ENCODE results near the gene RBKS.

The RBKS gene

DNA sequence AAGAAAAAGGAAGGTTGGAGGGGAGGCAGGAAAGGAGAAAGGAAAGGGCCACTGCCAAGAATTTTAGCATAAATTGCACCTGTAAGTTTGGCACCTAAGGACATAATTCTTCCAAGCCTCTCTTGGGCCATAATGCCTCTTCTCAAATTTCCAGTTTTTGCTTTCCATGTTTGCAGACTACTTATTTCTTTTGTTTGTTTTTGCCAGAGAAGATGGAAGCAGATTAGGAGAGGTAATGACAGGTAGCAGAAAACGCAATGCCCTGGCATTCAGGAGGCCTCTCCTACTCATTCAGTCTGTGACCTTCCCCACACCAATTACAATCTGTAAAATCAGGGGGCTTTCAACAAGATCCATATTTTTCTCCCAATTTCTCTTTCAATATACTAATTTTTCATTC lies 61.9 kb downstream of the RBKS start:
- Histone ChIP-seq H3K27ac (no peak overlapping the region), H3K4me2 (no peak overlapping the region), H3K9ac (no peak overlapping the region), H3K79me2 (ENCODE audit: insufficient read depth, low read depth) (no peaks in the 10 kb centered on the region), H3K4me1 (ENCODE audit: low read depth, poor library complexity, severe bottlenecking) (no peaks in the 10 kb centered on the region), H2AFZ (ENCODE audit: low read depth) (no peak overlapping the region), H4K20me1 (ENCODE audit: insufficient read depth) (no peaks in the 10 kb centered on the region), H3K27me3 (ENCODE audit: insufficient read depth, low read depth) (no peaks in the 10 kb centered on the region), H3K4me3 (IDR thresholded peaks at IDR 0.05; ENCODE audit: insufficient read depth, low read depth, low read length) (no peak overlapping the region), H3K36me3 (ENCODE audit: insufficient read depth) (no peaks in the 10 kb centered on the region)
- TF ChIP-seq, protein P1, sequence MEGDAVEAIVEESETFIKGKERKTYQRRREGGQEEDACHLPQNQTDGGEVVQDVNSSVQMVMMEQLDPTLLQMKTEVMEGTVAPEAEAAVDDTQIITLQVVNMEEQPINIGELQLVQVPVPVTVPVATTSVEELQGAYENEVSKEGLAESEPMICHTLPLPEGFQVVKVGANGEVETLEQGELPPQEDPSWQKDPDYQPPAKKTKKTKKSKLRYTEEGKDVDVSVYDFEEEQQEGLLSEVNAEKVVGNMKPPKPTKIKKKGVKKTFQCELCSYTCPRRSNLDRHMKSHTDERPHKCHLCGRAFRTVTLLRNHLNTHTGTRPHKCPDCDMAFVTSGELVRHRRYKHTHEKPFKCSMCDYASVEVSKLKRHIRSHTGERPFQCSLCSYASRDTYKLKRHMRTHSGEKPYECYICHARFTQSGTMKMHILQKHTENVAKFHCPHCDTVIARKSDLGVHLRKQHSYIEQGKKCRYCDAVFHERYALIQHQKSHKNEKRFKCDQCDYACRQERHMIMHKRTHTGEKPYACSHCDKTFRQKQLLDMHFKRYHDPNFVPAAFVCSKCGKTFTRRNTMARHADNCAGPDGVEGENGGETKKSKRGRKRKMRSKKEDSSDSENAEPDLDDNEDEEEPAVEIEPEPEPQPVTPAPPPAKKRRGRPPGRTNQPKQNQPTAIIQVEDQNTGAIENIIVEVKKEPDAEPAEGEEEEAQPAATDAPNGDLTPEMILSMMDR (conservative IDR thresholded peaks at IDR 0.05; ENCODE audit: low read depth, low read length) = no peak

DNA sequence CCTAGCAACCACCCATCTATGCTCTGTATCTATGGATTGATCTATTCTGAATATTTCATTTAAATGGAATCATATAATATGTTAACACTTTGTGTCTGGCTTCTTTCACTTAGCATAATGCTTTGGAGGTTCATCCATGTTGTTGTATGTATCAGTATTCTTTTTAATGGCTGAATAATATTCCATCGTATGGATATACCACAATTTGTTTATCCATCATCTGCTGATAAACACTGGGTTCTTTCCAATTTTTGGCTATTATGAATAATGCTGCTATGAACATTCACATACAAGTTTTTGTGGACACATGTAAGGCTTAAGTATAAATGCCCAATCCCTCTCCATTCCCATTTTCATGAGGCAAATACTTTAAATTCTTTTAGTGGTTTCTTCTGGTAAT lies 65.8 kb downstream of the RBKS start:
- TF ChIP-seq, protein P1 (conservative IDR thresholded peaks at IDR 0.05; ENCODE audit: low read depth, low read length) = no peak
- Histone ChIP-seq H4K20me1 (ENCODE audit: insufficient read depth) (no peaks in the 10 kb centered on the region), H3K4me2 (no peak overlapping the region), H3K4me1 (ENCODE audit: low read depth, poor library complexity, severe bottlenecking) (no peaks in the 10 kb centered on the region), H3K79me2 (ENCODE audit: insufficient read depth, low read depth) (no peaks in the 10 kb centered on the region), H3K36me3 (ENCODE audit: insufficient read depth) (no peaks in the 10 kb centered on the region), H3K27ac (no peak overlapping the region), H3K27me3 (ENCODE audit: insufficient read depth, low read depth) (no peaks in the 10 kb centered on the region), H3K4me3 (IDR thresholded peaks at IDR 0.05; ENCODE audit: insufficient read depth, low read depth, low read length) (no peak overlapping the region), H3K9ac (no peak overlapping the region), H2AFZ (ENCODE audit: low read depth) (no peak overlapping the region)

- no peak overlapping the region for H2AFZ ChIP-seq (ENCODE audit: low read depth)
- TF ChIP-seq, protein P1 (conservative IDR thresholded peaks at IDR 0.05; ENCODE audit: low read depth, low read length) = no peak
- H3K4me2 ChIP-seq = no peak overlapping the region
- H3K27ac ChIP-seq = no peak overlapping the region
- H3K9ac ChIP-seq = no peak overlapping the region
- H3K79me2 ChIP-seq (ENCODE audit: insufficient read depth, low read depth) = no peaks in the 10 kb centered on the region
- H3K4me1 ChIP-seq (ENCODE audit: low read depth, poor library complexity, severe bottlenecking) = no peaks in the 10 kb centered on the region
- H3K4me3 ChIP-seq (IDR thresholded peaks at IDR 0.05; ENCODE audit: insufficient read depth, low read depth, low read length) = no peak overlapping the region
- no peaks in the 10 kb centered on the region for H3K36me3 ChIP-seq (ENCODE audit: insufficient read depth)
- H3K27me3 ChIP-seq (ENCODE audit: insufficient read depth, low read depth) = no peaks in the 10 kb centered on the region
- no peaks in the 10 kb centered on the region for H4K20me1 ChIP-seq (ENCODE audit: insufficient read depth)
Measured at GRCh38 chr2:27823569-27823968, 66.6 kb downstream of the RBKS start.

DNA sequence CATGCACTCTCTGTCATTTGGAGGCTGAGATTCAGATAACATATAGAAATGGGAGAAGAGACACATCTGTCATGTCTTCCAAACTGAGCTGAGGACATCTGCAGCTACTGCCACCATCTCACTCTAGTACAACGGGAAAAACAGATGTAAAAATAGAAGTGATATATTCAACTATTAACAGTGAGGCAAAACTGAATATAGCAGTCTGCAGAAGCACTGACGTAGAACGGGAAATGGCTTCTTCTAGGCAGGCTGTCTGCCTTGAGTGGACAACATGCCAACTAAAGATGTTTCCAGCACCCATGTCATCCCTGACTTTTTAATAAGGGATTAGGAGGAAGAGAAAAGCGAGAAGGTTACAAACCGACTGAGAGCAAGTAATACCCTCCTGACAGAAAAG lies 67.1 kb downstream of the RBKS start:
- no peak overlapping the region for H3K4me2 ChIP-seq

More for the DNA sequence above, 67.1 kb downstream of the RBKS start:
- H2AFZ ChIP-seq (ENCODE audit: low read depth) = no peak overlapping the region
- TF ChIP-seq, protein P1 (conservative IDR thresholded peaks at IDR 0.05; ENCODE audit: low read depth, low read length) = no peak
- H3K27ac ChIP-seq = no peak overlapping the region
- no peaks in the 10 kb centered on the region for H3K4me1 ChIP-seq (ENCODE audit: low read depth, poor library complexity, severe bottlenecking)
- H3K27me3 ChIP-seq (ENCODE audit: insufficient read depth, low read depth) = no peaks in the 10 kb centered on the region
- H3K79me2 ChIP-seq (ENCODE audit: insufficient read depth, low read depth) = no peaks in the 10 kb centered on the region
- no peaks in the 10 kb centered on the region for H4K20me1 ChIP-seq (ENCODE audit: insufficient read depth)
- no peaks in the 10 kb centered on the region for H3K36me3 ChIP-seq (ENCODE audit: insufficient read depth)
- H3K9ac ChIP-seq = no peak overlapping the region
- no peak overlapping the region for H3K4me3 ChIP-seq (IDR thresholded peaks at IDR 0.05; ENCODE audit: insufficient read depth, low read depth, low read length)
